Breast epithelium (tissue), 4 donors: Measurements from ENCODE around the gene TRAF4. TPM values are rescaled to one million over a fixed set of nuclear protein-coding genes. Genes with fewer than 3 reads are reported as not detected.

Source experiments
- DNase-seq, 2 donors: peaks; one replicate each; pipeline ENCODE4 v3.0.0-alpha.2; 2019; ENCODE audit warnings: low spot score in 2 of 2
- H3K27ac ChIP-seq, 2 donors: fragments of 200-600 bp; sonication (generic) in 1 of 2; one replicate each; pipeline ENCODE4 v1.5.1; 2016 to 2019; ENCODE audit warnings: mild to moderate bottlenecking in 1 of 2
- H3K27me3 ChIP-seq, 2 donors: fragments of 200-600 bp; sonication (generic) in 1 of 2; one replicate each; pipeline versions ENCODE4 v1.5.1 to v1.6.0; 2017 to 2019; ENCODE audit warnings: control low read depth in 1 of 2, mild to moderate bottlenecking in 1 of 2
- H3K36me3 ChIP-seq: fragments of 200-600 bp; one replicate; pipeline ENCODE4 v1.5.1; 2019
- H3K4me1 ChIP-seq, 2 donors: fragments of 200-600 bp; sonication (generic); one replicate each; pipeline ENCODE4 v1.5.1; 2016 to 2019; ENCODE audit warnings: control low read depth in 1 of 2
- H3K4me3 ChIP-seq, 3 donors: fragments of 200-600 bp; sonication (generic); 1 replicate in 2 of 3; 2 replicates in 1 of 3; pipeline ENCODE4 v1.5.1; 2016 to 2019; ENCODE audit warnings: mild to moderate bottlenecking in 3 of 3, moderate library complexity in 2 of 3
- H3K9me3 ChIP-seq, 2 donors: fragments of 200-600 bp; sonication (generic) in 1 of 2; one replicate each; pipeline ENCODE4 v1.5.1; 2016 to 2019; ENCODE audit warnings: control low read depth in 1 of 2
- CTCF ChIP-seq, 3 donors: fragments of 450-650 bp; IDR thresholded peaks; one replicate each; pipeline ENCODE4 v1.5.1; 2016 to 2017; ENCODE audit warnings: antibody characterized with exemption in 3 of 3, mild to moderate bottlenecking in 3 of 3, moderate library complexity in 3 of 3
- POLR2A ChIP-seq: fragments of 450-650 bp; IDR thresholded peaks from one replicate; pipeline ENCODE4 v1.6.1; 2016; ENCODE audit warnings: antibody characterized with exemption, mild to moderate bottlenecking, moderate library complexity
- POLR2AphosphoS5 ChIP-seq, 3 donors: sonication (generic); formaldehyde crosslinking; IDR thresholded peaks; one replicate each; pipeline ENCODE4 v1.6.1; 2017; ENCODE audit warnings: antibody characterized with exemption in 3 of 3
- intact Hi-C: fragments of 100-400 bp; cut with DNase I; formaldehyde crosslinking; loops from one replicate; pipeline ENCODE4 v1.15.1; 2023; ENCODE audit warnings: low total_unique reads
- total RNA-seq, 3 donors: library from RNA; depleted of rRNA; stranded (reverse); fragments of >200 nt; gene quantifications; one replicate each; pipeline ENCODE4 v1.1.0, GENCODE V29; 2016

The TRAF4 gene
- 10 to 100 TPM; 12.3 to 63.6 (median 48.9) TPM for total RNA-seq

DNA sequence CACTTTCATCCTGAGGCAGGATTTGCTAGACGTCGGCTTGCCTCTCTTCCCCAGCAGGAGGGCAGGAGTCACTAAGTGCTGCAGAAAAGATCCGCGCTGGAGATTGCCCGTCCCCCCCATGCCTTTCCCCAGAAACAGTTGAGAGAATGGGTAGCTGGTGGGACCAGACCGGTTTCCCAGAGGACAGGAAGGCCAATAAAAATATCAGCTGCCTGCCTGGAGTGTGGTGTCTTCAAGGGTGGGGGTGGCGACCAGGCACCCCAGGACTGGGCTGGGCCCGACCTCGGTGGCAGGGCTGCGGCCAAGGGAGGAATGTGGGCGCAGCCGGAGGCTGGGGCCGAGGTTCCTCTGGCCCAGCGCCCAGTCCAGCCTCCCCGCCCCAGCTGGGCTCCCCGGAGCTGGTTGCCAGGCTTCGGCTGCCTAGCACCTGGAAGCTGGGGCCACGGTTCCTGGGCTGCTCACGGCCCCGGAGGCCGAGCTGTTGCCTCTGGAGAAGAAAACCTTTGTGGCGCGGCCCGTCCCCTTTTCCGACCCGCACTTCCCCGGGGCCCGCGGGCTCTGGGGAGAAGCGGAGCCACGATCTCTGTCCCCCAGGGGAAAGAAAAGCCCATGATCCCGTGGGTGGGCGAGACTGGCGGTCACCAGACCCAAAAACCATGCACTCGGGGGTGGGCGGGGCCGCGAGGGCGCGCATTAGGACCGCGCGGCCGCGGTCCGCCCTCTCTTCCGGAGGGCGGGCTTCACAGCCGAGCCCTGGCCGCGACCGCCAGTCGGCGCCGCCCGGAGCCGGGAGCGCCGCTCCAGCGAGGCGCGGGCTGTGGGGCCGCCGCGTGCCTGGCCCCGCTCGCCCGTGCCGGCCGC is at the start of gene TRAF4:
TRAF4 (plus strand) TSS at position 769 of the 861 bp plus-strand sequence. CDS start 102 bp downstream, outside the sequence.
- H3K4me3 ChIP-seq, result peak within 1 kb of the TSS; percentile 55 to 99 (median 90)
- TF ChIP-seq CTCF (IDR thresholded peaks at IDR 0.05) (peak in 2 of 3 donors; percentile 25 to 41), POLR2A (peak; percentile 44), POLR2AphosphoS5 (IDR thresholded peaks at IDR 0.05) (peak in 1 of 3 donors; percentile 64)
- no peaks in the 10 kb centered on the region for H3K27me3 ChIP-seq
- peaks cover 10 to 12% of the 10 kb centered on the region in 2 donors for H3K4me1 ChIP-seq
- no peaks in the 10 kb centered on the region for H3K9me3 ChIP-seq
- H3K36me3 ChIP-seq, result no peaks in the 10 kb centered on the region
- DNase-seq, result peak; percentile 77 to 81
- intact Hi-C loops, result loop anchor here (10.0 kb wide), 1 partner anchor 161 kb away; the partner anchor contains the start of gene DHRS13
- peak within 1 kb of the TSS; percentile 99 to 100 for H3K27ac ChIP-seq

DNA sequence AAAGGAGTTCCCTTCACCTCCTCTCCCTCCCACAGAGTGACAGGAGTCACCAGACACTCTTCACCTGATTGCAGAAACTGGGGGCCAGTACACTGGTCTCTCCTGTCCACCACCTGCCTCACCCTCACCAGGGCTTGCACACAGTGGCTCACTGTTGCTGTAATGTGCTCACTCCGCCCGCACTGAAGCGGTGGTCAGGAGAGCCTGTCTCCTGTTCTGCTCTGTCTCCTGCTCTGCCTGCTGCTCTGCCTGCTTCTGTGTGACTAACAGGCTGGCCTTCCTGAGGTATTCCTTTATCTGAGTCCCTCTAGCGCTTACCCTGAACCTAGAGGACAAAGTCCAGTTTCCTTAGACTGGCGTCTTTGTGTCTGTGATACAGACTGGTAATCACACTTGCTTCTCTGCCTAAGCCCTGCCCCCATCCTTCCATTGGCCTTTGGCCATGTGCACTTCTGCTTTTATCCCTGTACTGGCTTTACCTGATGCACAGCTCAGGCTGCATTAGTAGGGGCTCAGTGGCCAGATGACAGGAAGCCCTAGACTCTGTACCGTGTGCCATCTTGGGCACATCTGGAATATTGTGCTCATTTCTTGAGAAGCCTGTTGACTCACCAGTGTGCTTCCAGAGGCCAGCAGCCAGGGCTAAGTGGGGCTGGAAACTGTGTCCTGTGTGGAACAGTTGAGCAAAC is 45.4 kb upstream of the TRAF4 start:
- no peaks in the 10 kb centered on the region for H3K9me3 ChIP-seq
- no peaks in the 10 kb centered on the region for H3K4me1 ChIP-seq
- no peak overlapping the region for H3K4me3 ChIP-seq
- no peaks in the 10 kb centered on the region for H3K27me3 ChIP-seq
- DNase-seq, result no peak
- H3K36me3 ChIP-seq, result peaks cover 19% of the 10 kb centered on the region
- intact Hi-C loops, result no loop called here
- no peak overlapping the region for H3K27ac ChIP-seq
- TF ChIP-seq POLR2AphosphoS5 (IDR thresholded peaks at IDR 0.05) (no peak), CTCF (IDR thresholded peaks at IDR 0.05) (no peak), POLR2A (no peak)

DNA sequence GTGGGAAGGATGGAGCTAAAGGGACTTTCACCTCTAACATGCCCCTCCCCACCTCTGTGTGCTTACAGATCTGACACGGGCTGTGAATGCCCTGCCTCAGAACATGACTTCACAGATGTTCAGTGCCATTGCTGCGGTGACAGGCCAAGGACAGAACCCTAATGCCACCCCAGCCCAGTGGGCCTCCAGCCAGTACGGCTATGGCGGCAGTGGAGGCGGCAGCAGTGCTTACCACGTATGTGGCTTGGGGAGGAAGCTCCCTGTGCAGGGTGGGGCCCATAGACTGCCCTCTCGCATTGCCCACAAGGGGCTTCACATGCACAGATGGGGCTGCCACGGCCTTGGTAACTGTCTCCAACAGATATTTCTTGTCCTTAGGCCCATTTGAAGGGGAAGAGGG is 43.5 kb upstream of the TRAF4 start:
- Histone ChIP-seq H3K9me3 (no peaks in the 10 kb centered on the region), H3K4me1 (no peaks in the 10 kb centered on the region), H3K4me3 (no peak overlapping the region), H3K27me3 (no peaks in the 10 kb centered on the region), H3K27ac (no peak overlapping the region), H3K36me3 (peaks cover 19% of the 10 kb centered on the region)
- intact Hi-C loops, result no loop called here
- no peak for TF ChIP-seq CTCF (IDR thresholded peaks at IDR 0.05)
- no peak for TF ChIP-seq POLR2AphosphoS5 (IDR thresholded peaks at IDR 0.05)
- TF ChIP-seq POLR2A, result no peak
- no peak for DNase-seq

GRCh38 chr17:28700830-28701492 is 42.9 kb upstream of the TRAF4 start:
- intact Hi-C loops, result no loop called here
- no peak overlapping the region for H3K27ac ChIP-seq
- TF ChIP-seq POLR2AphosphoS5 (IDR thresholded peaks at IDR 0.05) (no peak), POLR2A (no peak), CTCF (IDR thresholded peaks at IDR 0.05) (no peak)
- H3K9me3 ChIP-seq, result no peaks in the 10 kb centered on the region
- H3K4me1 ChIP-seq, result no peaks in the 10 kb centered on the region
- no peak overlapping the region for H3K4me3 ChIP-seq
- peaks cover 19% of the 10 kb centered on the region for H3K36me3 ChIP-seq
- DNase-seq, result no peak
- no peaks in the 10 kb centered on the region for H3K27me3 ChIP-seq
